ENCODE results near the gene KCTD14.
"Not testable (repeated sequence)": the region's sequence is repeated elsewhere in the genome, so short reads cannot be mapped to it uniquely, and the experiment has no call there.

The KCTD14 gene, protein sequence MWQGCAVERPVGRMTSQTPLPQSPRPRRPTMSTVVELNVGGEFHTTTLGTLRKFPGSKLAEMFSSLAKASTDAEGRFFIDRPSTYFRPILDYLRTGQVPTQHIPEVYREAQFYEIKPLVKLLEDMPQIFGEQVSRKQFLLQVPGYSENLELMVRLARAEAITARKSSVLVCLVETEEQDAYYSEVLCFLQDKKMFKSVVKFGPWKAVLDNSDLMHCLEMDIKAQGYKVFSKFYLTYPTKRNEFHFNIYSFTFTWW

DNA sequence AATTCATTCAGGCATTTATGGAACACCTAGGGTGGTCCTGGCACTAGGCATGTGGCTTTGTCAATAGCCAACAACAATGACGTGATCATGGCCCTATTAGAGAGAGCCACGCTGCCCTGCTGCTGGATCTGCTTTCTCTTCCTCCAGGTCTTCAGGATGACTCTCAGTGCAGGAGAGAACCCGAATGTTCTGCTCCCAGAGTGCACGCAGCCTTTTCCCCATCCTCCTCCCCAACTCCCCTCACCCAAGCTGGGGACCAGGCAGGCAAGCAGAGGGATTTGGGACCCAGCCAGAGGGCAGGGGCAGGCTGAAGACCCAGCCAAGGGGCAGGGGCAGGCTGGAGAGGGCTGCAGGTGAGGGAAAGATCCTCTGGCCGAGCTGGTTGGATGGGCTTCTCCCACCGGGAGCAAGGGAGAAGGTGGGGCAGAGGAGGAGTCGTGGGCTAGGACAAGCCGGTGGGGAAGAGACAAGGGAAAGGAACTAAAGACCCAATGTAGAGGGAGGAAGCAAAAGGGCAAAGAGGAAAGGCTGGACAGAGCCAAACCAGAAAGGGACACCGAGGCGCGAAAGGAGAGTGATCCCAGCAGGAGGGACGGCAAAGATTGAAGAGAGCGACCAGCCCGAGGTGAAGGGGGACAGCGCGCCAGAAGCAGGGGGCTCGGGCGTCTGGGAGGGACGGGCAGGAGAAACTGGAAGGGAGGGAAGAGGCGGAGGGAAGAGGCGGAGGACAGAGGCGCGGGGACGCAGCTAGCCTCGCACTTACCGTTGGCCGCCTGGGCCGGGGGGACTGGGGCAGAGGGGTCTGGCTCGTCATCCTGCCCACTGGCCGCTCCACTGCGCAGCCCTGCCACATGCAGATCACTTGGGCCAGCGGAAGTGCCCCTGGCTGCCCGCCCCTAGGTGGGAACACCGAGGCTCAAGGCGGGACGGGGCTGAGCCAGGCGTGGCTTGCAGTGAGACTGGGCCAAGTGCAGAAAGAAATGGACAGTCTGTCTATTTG lies at the start of gene KCTD14:
Gene KCTD14, minus strand, starts transcription at position 880 of the 1,000 bp plus-strand sequence. Its CDS starts 27 bp downstream, at position 853.
- in situ Hi-C loops (cut with HindIII; ENCODE audit: low pct_ligation_motif_present, low pct_unique_long_range_greater_than_20kb, low sequenced_read_pairs) = no loop called here
- peak; percentile 62 for DNase-seq

DNA sequence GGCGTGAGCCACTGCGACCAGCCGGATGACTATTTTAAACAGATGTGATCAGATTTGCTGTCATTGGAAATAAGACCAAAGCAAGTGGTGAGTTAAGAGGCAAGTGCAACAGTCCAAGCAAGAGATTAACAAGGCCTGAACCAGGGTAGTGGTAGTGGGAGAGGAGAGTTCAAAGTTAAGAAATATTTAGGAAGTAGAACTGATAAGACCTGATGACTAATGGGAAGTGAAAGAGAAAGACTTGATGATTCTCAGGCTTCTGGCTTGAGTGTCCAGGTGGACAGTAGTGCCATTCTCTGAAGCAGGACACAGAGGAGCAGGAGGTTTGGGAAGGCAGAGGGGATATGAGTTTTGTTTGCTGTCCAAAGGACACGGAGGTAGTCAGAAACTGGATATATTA lies 49.4 kb upstream of the KCTD14 start:
- DNase-seq = no peak
- in situ Hi-C loops (cut with HindIII; ENCODE audit: low pct_ligation_motif_present, low pct_unique_long_range_greater_than_20kb, low sequenced_read_pairs) = no loop called here

GRCh38 chr11:78071717-78072116 lies 48.6 kb upstream of the KCTD14 start:
- DNase-seq = no peak
- in situ Hi-C loops (cut with HindIII; ENCODE audit: low pct_ligation_motif_present, low pct_unique_long_range_greater_than_20kb, low sequenced_read_pairs) = no loop called here

GRCh38 chr11:78070621-78071020 lies 47.5 kb upstream of the KCTD14 start:
- in situ Hi-C loops (cut with HindIII; ENCODE audit: low pct_ligation_motif_present, low pct_unique_long_range_greater_than_20kb, low sequenced_read_pairs) = no loop called here
- no peak for DNase-seq

DNA sequence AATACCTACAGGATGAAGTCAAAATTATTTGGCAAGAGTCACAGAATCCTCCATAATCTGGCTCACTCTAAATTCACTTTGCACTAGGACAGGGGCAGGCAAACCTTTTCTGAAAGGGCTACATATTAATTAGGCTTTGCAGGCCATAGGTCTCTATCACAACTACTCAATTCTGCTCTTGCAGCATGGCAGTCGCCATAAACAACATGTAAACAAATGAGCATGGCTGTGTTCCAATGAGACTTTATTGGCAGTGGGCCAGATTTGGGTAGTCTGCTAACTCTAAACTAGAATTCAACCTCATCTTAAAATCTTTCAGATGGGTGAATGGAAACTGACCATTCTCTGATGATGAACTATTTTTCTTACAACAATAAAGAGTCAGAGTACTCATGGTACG lies 46.4 kb upstream of the KCTD14 start:
- no peak for DNase-seq
- in situ Hi-C loops (cut with HindIII; ENCODE audit: low pct_ligation_motif_present, low pct_unique_long_range_greater_than_20kb, low sequenced_read_pairs) = no loop called here

GRCh38 chr11:78067704-78068103 lies 44.6 kb upstream of the KCTD14 start:
- no peak for DNase-seq
- in situ Hi-C loops (cut with HindIII; ENCODE audit: low pct_ligation_motif_present, low pct_unique_long_range_greater_than_20kb, low sequenced_read_pairs) = no loop called here

GRCh38 chr11:78066471-78066870 lies 43.4 kb upstream of the KCTD14 start:
- no peak for DNase-seq
- in situ Hi-C loops (cut with HindIII; ENCODE audit: low pct_ligation_motif_present, low pct_unique_long_range_greater_than_20kb, low sequenced_read_pairs) = no loop called here

DNA sequence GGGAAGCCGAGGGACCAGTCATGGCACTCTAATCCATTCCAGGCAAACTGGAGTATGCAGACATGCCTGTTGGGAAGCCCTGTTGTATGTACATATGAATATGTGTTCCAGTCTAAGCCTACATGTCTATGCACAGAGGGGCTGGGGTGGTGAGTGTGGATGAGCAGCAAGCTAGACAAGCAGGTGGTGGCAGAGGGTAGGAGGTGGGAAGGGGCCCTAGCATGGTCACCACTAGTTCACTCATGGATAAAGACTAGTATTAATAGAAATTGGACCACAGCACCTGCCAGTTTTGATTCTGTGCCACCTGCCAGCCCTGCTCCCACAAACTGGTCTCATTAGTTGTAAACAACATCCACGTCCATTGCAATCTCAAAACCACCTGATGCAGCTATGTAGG lies 42.1 kb upstream of the KCTD14 start:
- DNase-seq = no peak
- in situ Hi-C loops (cut with HindIII; ENCODE audit: low pct_ligation_motif_present, low pct_unique_long_range_greater_than_20kb, low sequenced_read_pairs) = no loop called here

- DNase-seq = no peak
These were observed 40.5 kb upstream of the KCTD14 start, which contains the start of gene THRSP for GRCh38 chr11:78063440-78064181. TSS of gene THRSP (plus strand) at chr11:78063861. CDS start at chr11:78063882, 21 bp downstream.

GRCh38 chr11:78062671-78063070 lies 39.6 kb upstream of the KCTD14 start:
- DNase-seq = no peak

More at GRCh38 chr11:78063440-78064181, 40.5 kb upstream of the KCTD14 start, which contains the start of gene THRSP:
- in situ Hi-C loops (cut with HindIII; ENCODE audit: low pct_ligation_motif_present, low pct_unique_long_range_greater_than_20kb, low sequenced_read_pairs) = no loop called here

DNA sequence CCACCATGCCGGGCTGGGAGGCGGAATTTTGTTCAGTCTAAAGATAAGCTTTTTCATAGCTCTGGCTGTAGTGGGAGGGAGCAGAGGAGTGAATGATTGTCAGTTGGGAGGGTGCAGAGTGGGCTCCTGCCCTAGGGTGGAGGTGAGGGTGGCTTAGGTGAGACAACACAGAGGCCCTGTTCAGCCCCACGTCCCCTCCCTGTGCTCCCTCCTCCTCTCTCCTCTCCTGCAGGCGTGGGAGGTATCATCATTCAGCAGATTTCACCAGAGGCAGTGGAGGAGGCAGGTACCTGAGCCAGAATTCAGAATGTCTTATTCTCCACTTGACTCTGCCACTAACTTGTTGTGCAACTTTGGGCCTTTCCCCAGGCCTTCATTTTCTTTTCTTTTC lies 38.8 kb upstream of the KCTD14 start:
- in situ Hi-C loops (cut with HindIII; ENCODE audit: low pct_ligation_motif_present, low pct_unique_long_range_greater_than_20kb, low sequenced_read_pairs) = no loop called here
- no peak for DNase-seq

More at GRCh38 chr11:78062671-78063070, 39.6 kb upstream of the KCTD14 start:
- in situ Hi-C loops (cut with HindIII; ENCODE audit: low pct_ligation_motif_present, low pct_unique_long_range_greater_than_20kb, low sequenced_read_pairs) = no loop called here

GRCh38 chr11:78061088-78061920 lies 38.2 kb upstream of the KCTD14 start:
- in situ Hi-C loops (cut with HindIII; ENCODE audit: low pct_ligation_motif_present, low pct_unique_long_range_greater_than_20kb, low sequenced_read_pairs) = no loop called here
- no peak for DNase-seq

GRCh38 chr11:78060533-78060932 lies 37.5 kb upstream of the KCTD14 start:
- in situ Hi-C loops (cut with HindIII; ENCODE audit: low pct_ligation_motif_present, low pct_unique_long_range_greater_than_20kb, low sequenced_read_pairs) = no loop called here
- DNase-seq = no peak

DNA sequence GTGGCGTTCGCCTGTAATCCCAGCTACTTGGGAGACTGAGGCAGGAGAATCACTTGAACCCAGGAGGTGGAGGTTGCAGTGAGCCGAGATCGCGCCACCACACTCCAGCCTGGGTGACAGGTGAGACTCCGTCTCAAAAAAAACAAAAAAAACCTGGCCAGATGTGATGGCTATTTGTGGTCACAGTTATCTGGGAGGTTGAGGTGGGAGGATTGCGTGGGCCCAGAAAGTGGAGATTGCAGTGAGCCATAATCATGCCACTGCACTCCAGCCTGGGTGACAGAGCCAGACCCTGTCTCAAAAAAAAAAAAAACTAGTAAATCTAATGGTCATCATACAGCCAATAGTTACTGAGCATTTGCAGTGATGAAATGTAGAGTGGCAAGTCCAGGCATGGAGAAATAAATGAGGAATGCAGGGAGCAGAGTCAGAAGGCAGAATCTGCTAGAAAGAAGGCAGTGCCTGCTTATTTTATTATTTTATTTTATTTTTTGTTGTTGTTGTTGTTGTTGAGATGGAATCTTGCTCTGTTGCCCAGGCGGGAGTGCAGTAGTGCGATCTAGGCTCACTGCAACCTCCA lies 36.8 kb upstream of the KCTD14 start:
- DNase-seq; in situ Hi-C loops (cut with HindIII; ENCODE audit: low pct_ligation_motif_present, low pct_unique_long_range_greater_than_20kb, low sequenced_read_pairs): not testable (repeated sequence)

- in situ Hi-C loops (cut with HindIII; ENCODE audit: low pct_ligation_motif_present, low pct_unique_long_range_greater_than_20kb, low sequenced_read_pairs) = no loop called here
- no peak for DNase-seq
These were observed 34.5 kb upstream of the KCTD14 start for GRCh38 chr11:78057462-78058055.

DNA sequence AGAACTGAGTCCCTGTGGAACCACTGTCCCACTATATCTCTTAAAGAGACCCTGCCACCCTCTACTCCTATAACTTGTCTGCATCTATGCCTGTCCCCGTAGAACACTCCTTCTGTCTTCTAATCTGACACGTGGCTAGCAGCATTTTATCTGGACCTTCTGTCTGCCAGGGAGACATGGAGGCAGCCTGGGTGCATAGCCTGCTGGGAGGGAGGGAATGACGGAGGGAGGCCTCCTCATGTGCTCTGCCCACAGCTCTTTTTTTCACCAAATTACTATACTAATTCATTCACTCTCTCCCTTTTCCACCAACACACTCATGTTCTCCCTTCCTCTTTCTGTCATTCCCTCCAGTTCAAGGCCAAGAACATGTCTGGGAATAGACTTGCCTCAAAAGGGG lies 33.0 kb upstream of the KCTD14 start:
- DNase-seq = no peak
- in situ Hi-C loops (cut with HindIII; ENCODE audit: low pct_ligation_motif_present, low pct_unique_long_range_greater_than_20kb, low sequenced_read_pairs) = no loop called here

- no peak for DNase-seq
- in situ Hi-C loops (cut with HindIII; ENCODE audit: low pct_ligation_motif_present, low pct_unique_long_range_greater_than_20kb, low sequenced_read_pairs) = no loop called here
These were observed 31.9 kb upstream of the KCTD14 start for GRCh38 chr11:78054971-78055370.
